OCI-LY3 (cell line): ENCODE data around the gene KRT9.

Source experiments
- CTCF ChIP-seq: fragments of 200-600, 300-600 bp; sonication (generic); IDR thresholded peaks from 2 replicates; pipeline ENCODE4 v1.5.1; 2014; ENCODE audit warnings: antibody characterized with exemption, low read length, low read depth
- EZH2phosphoT487 ChIP-seq: fragments of 200-600 bp; shearing (Covaris generic); IDR thresholded peaks from 2 replicates; pipeline ENCODE4 v1.6.1; 2018; ENCODE audit warnings: antibody characterized with exemption, mixed run types, low read depth

GRCh38 chr17:41559548-41559947 is 12.3 kb downstream of the KRT9 start:
- TF ChIP-seq EZH2phosphoT487 (no peak), CTCF (no peak)
